HG02678 (cell line): ENCODE measurements around the gene MAP7.
"Not testable (repeated sequence)": the region's sequence is repeated elsewhere in the genome, so short reads cannot be mapped to it uniquely, and the experiment has no call there.

Experiments used
- ATAC-seq: cut with Tn5 transposase; IDR thresholded peaks from one replicate; pipeline ENCODE4 v1.9.1; 2021; ENCODE audit warnings: mild to moderate bottlenecking, moderate library complexity; ENCODE audit not compliant: unreplicated experiment

MAP7 gene

DNA sequence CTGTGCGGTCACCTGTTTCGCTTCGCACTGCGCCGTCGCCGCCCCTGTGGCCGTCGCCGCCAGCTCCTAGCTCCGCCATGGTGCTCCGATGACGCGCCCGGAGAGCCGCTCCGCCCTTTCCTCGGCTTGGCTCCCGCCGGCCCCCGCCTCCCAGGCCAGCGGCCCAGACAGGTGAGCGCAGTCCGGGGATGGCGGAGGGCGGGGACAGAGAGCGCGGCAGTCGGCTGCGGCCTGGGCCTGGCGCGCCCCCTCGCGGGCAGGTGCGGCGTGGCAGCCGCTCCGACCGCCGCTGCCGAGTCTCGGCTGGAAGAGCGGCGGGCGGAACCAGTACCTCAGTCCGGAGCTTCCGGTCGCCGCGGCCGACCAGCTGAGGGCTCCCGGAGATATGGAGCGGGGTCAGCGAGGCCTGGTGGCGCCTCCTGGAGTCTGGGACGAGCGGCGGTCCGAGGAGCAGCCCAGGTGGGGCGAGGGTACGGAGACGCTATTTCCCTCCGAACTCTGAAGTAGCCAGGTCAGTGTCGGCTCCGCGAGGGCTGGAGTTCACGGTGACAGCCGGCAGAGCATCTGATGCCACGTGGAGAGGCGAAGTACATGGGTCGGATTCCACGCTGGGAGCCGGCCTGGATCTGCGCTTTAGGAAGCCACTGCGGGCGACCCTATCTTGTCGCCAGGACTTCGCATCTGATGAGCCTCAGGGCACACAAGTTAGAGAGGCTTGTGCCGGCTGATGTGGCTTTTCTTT, at the start of gene MAP7:
TSS of gene MAP7 (minus strand) at position 93 of the 742 bp plus-strand sequence. CDS start at position 79, 14 bp downstream.
- ATAC-seq, result peak; percentile 76

DNA sequence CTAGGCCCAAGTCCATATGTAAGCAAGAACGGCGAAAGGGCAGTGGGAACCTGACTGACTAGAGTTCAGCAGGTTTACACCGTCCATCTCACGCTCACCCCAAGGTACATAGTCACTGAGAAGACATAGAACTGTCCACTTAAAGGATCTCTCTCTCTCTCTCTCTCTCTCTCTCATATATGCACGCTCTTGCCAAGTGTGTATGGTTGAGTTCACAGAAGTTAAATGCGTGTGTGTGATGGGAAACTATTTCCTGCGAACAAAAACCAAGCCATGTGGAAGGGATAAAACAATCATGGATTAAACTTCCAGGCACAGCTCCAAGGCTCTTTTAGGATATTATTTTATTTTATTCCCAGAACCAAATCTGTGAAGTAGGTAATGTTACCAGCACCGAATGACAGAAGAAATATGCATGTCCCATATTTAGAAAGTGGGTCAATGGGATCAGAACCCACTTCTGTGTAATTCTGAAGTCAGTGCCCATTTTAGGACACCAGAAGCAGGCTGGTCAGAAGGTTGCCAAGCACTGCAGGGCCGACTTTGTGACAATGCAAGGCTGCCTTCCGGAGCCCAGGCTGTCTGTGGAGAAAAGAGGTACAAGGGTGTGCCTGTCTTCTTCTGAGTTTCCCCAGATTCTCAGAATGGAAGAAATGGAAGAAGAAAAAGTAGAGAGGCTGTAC, 49.2 kb upstream of the MAP7 start:
- no peak for ATAC-seq

GRCh38 chr6:136598048-136598447, 47.8 kb upstream of the MAP7 start:
- ATAC-seq, result no peak

GRCh38 chr6:136594671-136595070, 44.4 kb upstream of the MAP7 start:
- no peak for ATAC-seq

DNA sequence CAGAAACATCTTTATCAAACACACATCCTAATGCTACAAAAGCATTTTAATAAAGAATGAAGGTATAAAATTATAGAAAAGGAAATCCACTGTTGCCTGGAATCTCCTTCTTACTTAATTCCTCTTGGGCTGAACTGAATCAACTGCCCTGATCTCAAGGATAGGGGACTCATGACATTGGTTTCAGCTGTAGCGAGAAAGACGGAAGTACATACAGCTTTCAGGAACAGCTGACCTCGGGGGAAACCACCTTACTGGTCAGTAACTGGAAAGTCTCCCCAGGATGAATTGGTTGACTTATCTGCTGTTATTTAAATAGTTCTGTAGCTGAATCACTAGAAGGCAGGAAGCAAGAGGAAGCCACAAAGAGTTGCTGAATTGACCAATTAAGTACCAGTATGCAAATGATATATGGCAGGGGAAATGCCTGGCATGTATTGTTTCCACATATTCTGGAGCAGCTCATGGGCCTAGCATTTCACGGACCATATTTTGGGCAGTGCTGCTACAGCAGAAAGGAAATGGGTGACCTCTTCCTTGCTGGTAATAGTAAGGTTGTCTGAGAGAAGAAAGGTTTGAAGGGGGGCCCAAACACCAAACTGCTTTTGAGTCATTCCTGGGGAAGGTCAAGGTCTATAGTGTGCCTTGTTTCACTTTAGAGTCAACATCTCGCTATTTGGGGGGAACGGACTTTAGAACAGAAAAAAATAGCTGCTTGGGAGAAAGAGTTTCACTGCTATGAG, 43.7 kb upstream of the MAP7 start:
- ATAC-seq, result peak; percentile 96

GRCh38 chr6:136592930-136593673, 42.9 kb upstream of the MAP7 start:
- no peak for ATAC-seq

GRCh38 chr6:136591617-136592016, 41.4 kb upstream of the MAP7 start:
- no peak for ATAC-seq

- ATAC-seq, result not testable (repeated sequence)
These were observed 40.6 kb upstream of the MAP7 start for GRCh38 chr6:136590846-136591245.

DNA sequence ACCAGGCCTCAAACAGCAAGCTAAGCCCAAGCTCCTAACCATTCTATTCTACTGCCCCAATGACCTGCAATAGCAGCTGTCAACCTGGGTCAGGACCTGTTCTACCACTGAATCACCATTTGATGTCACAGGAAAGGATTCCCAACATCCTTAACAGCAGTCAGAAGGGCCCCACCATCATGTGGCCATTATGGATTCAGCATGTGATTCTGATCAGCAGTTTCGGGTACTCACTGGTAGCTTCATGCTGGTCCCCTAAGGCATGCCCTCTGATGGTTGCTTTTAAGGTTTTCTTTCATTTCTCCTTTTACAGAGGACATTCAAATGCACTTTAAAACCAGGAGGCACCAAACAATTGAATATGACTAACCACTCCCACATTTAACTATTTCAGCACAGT, 37.3 kb upstream of the MAP7 start:
- no peak for ATAC-seq

DNA sequence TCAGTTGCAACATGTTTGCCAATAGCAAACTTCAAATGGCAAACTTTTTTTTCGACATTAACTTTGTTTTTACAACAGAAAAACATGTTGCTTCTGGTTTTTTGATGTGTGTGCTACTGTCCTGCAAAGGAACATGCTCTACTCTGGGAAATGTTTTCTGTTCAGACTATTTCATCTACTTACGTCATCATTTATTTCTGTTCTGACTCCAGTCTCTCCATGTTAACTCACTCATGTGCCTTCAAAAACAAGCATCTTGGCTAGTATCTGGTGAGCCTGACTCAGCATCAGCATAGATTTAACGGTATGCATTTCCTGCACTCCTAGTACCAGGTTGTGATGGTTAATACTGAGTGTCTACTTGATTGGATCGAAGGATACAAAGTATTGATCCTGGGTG, 36.1 kb upstream of the MAP7 start:
- ATAC-seq, result no peak

DNA sequence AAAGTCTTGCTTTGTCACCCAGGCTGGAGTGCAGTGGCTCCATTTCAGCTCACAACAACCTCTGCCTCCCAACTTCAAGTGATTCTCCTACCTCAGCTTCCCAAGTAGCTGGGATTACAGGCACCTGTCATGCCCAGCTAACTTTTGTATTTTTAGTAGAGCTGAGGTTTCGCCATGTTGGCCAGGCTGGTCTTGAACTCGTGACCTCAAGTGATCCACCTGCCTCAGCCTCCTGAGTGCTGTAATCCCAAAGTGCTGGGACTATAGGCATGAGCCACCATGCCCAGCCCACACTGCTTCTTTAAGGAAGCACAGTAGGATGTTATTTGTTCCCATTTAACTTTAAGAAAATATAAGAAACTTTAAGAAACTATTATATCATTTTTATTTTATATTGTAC, 35.3 kb upstream of the MAP7 start:
- not testable (repeated sequence) for ATAC-seq

DNA sequence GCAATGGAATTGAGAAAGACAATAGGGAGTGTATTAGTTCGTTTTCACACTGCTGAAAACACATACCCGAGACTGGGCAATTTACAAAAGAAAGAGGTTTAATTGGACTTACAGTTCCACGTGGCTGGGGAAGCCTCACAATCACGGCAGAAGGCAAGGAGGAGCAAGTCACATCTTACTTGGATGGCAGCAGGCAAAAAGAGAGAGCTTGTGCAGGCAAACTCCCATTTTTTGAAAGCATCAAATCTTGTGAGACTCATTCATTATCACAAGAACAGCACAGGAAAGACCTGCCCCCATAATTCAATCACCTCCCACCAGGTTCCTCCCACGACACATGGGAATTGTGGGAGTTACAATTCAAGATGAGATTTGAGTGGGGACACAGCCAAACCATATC, 34.1 kb upstream of the MAP7 start:
- not testable (repeated sequence) for ATAC-seq

DNA sequence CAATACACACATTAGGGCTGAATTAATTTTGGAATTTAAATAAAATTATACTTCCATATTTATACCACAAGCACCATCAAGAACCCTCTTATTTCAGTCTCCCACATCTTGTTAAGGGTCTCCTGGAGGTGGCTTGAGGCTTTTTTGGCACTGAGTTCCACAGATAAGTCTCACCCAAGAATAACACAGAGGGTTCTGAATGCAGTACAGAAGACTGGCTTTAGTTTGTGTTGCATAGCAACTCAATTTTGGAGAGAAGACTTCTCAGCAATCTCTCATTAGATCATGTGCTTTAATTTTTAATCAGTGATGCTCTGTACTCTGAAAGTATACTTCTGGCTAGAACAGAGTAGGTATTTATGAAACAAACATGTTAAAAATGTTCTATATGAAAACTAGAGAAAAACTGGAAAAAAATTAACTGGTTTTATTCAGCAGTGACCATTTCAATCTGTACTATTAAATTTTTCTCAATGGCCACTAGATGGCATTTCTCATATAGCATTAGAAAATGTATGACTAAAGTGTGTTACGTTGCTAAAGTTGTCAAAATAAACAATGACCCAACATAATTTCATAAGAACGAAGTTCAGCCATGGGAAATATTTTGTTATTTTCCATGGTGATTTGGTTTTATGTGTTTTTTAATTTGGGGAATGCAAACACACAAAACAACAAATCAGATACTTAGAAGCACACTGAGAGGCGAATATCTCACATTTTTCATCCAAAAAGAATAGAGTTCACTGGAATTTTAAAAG, 32.7 kb upstream of the MAP7 start:
- ATAC-seq, result no peak

DNA sequence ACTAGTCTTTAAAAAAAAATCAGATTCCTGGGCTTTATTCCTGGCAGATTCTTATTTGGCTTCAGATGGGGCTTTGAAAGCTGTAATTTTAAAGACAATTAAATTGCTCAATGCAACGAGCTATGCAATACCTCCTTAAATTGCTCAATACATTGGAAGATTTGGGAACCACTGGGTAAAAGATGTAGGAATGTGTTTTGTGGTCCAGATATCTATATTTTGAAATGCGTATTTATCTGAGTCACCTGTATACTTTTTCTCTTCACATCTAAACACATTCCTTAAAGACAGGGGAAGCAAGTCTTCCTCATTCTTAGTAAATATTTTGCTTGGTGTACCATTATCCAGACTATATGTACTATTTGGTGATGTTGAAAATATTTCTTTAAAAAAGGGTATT, 29.6 kb upstream of the MAP7 start:
- no peak for ATAC-seq

- ATAC-seq, result no peak
These were observed 26.6 kb upstream of the MAP7 start for GRCh38 chr6:136576821-136577220.

DNA sequence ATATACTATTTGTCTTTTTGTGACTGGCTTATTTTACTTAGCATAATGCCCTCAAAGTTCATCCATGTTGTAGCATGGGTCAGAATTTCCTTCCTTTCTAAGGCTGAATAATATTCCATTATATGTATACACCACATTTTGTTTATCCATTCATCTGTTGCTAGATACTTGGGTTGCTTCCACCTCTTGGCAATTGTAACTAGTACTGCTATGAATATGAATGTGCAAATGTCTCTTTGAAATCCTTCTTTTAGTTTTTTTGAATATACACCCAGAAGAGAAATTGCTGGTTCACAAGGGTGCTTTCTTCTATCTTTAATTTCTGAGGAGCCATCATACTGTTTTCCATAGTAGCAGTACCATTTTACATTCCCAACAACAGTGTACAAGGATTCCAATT, 21.3 kb upstream of the MAP7 start:
- ATAC-seq, result no peak

- ATAC-seq, result no peak
These were observed 20.8 kb upstream of the MAP7 start for GRCh38 chr6:136571065-136571464.

DNA sequence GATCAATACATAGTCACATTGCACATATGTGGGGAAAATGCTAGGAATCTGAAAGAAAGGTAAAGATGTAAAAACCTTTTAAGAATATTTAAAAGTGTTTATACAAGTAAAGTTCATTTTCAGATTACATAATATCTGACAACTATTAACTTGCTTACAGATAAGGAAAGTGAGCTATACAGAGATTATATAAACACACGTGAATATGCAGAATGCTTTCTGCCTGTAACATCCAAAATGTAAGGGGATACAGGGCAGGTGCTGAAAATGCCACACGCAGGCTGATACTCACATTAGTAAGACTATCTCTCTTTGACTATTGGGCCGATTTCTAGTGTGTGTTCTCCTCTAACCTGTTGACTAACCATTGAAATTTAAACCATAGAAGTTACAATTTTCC, 17.9 kb upstream of the MAP7 start:
- ATAC-seq, result no peak

- ATAC-seq, result no peak
These were observed 17.5 kb upstream of the MAP7 start for GRCh38 chr6:136567688-136568087.

DNA sequence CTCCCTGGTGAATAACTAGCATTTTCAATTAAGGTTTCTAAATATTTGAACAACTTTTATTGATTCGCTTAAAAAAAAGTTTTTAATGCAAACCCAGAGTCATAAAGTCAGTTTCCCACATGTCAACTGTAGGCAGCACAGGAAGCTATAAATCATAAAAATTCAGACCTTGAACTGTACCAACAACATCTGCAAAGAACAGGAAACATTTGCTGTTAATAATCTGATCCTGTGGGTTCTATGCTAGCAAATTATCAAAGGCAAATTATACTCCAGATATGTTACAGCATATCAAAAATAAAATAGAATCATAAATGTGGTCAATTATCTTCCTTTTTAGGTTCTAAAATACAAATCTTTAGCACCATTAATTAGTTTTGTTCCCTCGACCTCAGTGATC, 16.6 kb upstream of the MAP7 start:
- no peak for ATAC-seq
